GM19468 (cell line): ENCODE results near the gene MED26.
"Not testable (repeated sequence)": the region's sequence is repeated elsewhere in the genome, so short reads cannot be mapped to it uniquely, and the experiment has no call there.

ENCODE experiments used
- ATAC-seq: cut with Tn5 transposase; IDR thresholded peaks from one replicate; pipeline ENCODE4 v1.9.1; 2021; ENCODE audit warnings: mild to moderate bottlenecking, moderate library complexity, moderate number of reproducible peaks; ENCODE audit not compliant: unreplicated experiment; ENCODE audit errors: extremely low read depth

The MED26 gene

DNA sequence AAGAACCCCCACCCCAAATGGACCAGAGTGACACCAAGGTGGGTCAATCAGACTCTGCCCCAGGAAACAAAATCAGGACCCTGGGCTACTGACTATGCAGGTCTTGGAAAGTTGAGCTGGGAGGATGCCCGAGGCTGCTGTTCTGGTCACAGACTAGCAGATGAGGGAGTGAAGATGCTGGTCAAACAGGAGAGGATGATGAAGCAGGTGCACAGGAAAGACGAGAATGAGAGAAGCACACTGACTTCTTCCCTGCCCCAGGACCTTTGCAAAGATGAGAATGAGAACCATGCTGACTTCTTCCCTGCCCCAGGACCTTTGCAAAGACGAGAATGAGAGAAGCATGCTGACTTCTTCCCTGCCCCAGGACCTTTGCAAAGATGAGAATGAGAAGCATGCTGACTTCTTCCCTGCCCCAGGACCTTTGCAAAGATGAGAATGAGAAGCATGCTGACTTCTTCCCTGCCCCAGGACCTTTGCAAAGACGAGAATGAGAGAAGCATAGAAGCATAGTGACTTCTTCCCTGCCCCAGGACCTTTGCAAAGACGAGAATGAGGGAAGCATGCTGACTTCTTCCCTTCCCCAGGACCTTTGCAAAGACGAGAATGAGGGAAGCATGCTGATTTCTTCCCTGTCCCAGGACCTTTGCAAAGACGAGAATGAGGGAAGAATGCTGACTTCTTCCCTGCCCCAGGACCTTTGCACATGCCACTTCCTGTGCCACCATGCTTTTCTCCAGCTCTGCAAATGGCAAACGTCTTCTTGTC, 23.6 kb upstream of the MED26 start:
- ATAC-seq, result not testable (repeated sequence)

DNA sequence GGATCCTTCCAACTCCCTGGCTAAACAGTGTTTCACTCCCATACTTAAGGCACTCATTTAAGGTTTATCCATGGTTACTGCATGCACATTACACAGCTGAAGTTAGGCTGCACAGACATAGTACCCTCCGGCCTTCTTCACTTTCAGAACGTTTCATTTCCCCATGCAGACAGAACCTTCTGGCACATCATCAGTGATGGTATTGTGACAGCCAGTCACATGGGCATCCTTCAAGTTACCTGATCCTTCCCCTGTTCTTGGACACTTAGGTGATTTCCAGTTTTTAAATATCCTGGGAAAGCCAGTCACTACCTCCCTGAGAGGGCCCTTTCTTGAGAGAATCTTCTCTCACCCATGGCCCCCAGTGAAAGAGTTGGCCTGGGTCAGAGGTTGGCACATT, 22.8 kb upstream of the MED26 start:
- ATAC-seq, result no peak

DNA sequence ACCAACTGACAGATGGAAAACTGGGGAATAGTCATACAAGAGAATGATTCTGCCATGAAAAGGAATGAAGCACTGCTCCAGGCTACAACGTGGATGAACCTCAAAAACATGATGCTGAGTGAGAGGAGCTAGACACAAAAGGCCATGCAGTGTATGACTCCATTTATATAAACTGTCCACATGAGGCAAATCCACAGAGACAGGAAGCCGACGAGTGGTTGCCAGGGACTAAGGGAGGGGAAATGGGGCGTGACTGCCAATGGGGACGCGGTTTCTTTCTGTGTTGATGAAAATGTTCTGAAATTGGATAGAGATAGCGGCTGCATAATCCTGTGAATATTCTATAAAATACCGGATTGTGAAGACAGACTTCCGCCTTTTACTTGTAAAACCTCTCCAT, 21.7 kb upstream of the MED26 start:
- no peak for ATAC-seq

DNA sequence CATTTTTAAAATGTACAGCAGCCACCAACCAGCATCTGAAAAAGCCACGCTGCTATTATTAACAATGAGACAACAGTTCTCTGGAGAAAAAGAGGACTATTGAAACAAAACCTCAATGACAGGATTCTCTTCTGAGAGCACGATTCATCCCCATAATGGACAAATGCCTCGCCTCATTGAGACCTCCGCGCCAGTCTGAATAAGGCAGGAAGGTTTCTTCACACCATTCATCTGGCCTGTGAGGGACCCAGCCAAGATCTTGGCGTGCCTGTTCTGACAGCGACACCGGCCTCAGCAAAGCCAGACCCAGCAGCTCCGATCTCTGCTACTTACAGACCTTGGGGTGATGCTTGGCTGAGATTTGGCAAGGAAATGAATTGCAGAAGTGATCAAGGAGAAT, 17.1 kb upstream of the MED26 start:
- ATAC-seq, result no peak

DNA sequence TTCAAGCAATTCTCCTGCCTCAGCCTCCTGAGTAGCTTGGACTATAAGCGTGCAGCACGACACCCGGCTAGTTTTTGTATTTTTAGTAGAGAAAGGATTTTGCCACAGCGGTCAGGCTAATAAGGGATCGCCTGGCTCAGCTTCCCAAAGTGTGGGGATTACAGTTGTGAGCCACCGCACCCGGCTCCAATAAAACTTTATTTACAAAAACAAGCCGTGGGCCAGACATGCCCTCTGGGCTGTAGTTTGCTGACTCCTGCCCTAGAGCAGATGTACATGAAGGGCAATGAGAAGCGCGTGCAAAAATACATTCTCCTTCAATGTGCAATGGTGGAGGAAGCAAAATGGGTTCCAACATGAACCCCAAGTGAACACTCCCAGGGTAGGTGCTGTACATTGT, 13.7 kb upstream of the MED26 start:
- ATAC-seq, result no peak

DNA sequence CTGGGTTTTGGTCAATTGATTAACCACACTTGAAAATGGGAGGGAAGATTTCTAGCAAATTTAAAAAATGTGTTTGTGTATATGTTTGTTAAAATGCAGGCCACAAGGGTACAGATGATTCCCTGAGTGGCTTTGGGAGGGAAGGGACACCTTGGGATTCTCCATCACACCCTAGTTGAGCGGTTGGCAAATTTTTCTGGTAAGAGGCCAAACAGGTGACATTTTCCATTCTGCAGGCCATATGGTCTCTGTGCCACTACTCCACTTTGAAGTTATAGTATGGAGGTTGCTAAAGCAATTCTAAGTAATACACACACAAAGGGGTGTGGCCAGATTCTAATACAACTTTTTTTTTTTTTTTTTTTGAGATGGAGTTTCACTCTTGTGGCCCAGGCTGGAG, 12.9 kb upstream of the MED26 start:
- ATAC-seq, result no peak

DNA sequence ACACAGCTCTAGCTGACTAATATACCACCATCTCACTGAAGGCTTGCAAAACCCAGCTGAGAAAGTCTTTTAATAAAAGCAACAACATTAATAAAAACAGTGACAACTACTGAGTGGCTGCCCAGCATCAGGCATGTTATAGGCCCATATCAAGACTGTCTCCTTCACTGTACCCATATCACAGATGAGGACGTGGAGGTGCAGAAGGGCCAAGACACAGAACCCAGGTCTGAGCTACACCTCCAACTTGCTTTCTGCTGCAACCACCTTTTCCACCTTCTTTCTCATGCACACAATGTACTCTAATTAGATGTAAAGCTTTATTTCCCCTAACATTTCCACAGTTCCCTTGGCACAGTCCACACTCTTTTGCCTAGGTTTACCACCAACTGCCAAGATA, 10.7 kb upstream of the MED26 start:
- no peak for ATAC-seq

DNA sequence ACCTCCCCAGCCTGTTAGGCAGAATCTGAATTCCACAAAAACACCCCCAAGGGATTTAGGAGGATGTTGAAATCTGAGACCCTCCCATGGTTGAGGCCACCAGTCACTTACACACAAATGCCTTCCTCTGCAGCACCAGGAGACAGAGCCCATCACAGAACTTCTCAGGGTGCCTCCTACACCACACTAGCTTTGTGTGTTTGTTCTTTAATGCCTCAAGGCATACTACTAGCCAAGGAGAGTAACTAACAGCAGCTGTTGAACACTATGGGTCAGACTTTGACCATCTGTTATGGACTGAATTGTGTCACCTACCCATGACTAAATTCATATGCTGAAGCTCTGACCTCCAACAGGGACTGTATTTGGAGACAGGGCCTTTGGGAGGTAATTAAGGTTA, 9.5 kb upstream of the MED26 start:
- ATAC-seq, result no peak

DNA sequence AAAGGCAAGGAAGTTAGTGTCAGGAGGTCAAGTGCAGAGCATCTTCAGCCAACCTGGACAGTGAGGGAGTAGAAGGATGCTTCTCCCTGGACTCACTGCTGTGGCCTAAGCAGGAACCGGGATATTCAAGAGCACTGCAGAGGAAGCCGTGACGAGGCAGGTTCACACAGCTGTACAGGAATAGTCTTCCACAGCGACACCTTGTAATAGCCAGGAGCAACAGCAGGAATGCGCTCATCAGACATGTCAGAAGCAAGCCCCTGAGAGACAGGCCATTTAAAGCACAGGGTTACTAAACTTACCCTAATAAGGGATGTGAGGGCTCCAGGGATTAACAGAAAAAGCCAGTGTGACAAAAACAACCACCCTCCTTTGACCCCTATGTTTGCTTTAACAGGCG, 3.5 kb upstream of the MED26 start:
- no peak for ATAC-seq

DNA sequence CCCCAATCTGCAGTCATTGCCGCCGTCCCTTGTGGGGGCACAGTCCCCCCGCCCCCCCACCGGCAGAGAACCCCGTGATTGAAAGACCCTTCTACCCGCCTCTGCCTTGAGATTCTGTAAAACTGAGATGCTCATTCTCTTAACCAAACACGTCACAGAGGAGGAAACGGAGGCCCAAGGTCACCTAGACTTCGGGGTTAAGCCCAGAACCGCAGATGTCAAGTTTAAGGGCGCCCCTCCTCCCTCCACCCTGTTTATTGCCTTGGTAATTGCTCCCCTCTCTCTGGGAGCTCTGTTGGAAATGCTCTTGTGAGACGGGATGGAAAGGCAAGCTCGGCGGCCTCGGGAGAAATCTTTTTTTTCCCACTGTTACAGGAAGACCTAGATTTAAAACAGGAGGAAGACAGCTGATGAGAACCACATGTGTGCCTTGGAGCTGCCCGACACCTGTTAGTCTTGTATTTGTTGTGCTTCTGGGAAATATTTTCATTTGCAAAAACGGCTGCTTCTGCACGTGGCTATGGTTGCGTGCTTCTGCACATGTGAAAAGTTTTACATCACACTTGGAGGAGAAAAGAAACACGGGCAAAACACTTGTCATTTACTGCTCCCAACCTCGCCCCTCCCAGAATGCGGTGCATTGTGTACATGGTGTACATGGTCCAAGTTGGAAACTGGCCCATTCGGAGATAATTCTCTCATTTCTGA, 1.1 kb upstream of the MED26 start:
- ATAC-seq, result no peak

DNA sequence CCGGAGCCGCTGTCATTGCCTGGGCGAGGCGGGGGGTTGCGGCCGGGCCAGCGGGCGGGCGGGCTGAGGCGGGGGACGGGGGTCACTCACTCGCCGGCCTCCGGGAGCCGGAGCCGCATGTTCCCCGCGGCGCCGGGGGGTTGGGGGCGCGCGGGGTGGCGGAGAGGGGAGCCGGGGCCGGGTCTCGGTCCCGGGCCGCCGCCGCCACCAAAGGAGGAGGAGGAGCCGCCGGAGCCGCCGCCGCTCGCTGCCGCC, 149 bp downstream of the MED26 start:
- ATAC-seq, result no peak

DNA sequence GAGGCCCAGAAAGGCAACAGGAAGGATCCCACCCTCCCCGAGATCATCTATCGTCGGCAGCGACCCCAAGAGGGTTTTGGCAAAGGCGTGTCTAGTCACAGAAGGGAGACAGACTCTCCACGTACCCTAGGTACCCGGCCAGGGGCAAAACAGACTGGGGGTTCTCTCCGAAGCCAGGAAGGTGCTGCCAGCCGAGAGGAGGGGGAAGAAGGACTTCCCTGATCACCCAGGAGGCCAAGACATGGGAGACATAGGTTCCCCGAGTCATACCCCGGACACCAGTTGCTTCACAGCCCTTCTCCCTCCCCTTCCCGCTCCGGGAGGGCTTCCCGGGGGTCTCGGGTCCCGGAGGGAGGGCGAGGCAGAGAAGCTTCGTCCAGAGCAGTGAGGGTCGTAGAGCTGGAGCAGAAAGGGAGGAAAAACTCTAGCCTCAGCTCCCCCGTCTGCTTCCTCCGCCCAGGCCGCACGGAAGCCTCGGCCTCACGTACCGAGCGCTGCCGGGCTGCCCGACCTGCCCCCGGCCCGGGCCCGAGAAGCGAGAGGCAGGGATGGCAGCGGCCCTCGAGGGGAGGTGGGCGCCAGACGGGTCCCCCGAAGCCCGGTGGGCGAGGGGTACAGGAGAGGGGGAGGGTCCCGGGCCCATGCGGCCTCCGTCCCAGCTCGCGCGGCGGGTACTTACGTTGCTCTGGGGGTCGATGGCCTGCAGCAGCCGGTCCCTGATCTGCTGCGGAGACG, 644 bp downstream of the MED26 start:
- no peak for ATAC-seq

DNA sequence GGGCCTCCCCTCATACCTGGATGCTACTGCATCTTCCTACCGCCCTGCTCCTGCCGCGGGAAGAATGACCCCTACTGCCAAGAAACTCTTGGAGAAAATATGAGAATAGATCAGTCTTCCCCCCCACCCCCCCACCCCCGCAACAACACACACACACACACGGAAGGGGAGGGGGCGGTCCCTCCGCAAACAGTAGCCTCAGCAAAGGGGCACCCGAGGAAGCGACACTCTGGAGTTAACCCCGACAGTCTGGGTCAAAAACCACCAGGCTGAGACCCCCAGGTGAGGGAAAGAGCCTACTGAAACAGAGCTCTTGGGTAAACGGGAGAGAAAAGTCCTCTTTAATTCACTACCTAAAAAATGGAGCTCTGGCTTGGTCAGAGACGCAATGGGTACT, 1.2 kb downstream of the MED26 start:
- no peak for ATAC-seq

DNA sequence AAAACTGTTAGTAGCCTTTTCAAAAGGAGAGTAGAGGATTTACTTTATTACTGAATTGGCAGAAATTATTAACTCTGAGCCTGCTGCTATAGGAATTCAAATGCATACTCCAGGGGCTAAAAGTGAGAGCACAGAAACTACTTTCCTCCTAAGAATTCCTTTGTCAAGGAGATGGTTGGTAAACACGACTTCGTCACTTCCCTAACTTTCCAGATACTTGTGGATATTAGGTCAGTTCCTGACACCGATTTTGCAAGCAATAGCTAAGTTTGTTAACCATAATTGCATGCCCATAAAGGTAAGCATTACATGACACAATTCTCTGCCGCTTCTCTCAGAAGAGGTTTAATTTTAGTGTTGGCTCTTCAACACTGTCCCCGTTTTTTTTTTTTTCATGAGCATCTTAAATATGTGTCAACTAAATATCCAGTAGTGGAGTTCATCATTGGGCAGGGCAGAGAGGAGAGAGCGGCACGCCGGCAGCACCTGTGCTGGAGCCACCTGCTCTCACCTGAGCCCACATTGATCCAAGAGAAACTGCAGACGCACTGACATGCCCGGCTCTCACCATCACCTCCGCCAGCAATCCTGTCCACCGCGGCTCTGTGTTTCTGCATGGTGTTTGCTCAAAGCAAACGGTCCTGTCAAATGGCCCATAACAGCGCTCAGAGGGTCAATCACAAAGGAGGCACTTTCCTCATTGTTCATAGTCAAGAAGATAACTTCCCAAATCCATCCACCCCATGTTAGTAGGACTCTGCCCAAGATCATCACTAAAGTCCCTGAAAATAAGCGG, 2.6 kb downstream of the MED26 start:
- ATAC-seq, result no peak

DNA sequence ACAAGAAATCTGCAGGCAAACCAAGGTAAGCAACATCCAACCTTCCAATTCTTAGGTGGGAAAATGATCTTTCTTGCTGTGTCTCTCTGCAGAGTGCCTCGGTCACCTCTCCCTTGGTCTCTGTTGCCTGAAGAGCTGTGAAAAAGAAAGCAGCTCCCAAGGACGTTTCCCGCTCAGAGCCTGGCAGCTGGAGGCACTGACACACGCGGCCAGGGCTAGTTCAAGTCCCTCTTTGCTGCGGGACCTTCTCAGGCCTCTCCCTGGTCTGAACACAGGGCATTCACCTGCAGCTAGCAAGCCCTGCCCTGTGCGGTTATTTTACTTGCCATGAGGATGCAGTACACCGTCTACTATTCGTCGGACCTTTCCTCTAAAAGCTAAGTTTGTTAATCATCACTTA, 3.8 kb downstream of the MED26 start:
- ATAC-seq, result no peak

DNA sequence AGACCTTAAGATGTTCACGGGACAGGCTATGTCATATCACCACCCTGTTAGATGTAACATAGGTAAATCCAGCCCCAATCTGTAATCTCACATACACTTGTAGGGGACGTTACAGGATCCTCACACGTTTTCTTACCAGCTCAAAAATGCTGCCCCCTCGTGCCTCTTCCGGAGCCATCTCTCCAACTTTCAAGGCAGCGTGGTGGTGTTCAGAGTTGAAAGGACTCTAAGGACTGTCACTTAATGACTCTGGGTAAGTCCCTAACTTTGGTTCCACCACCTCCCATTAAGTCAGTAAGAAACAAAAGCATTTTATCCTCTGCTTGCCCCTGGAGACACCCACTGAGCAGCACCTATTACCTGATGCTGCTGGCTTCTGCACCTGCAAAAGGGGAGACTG, 4.4 kb downstream of the MED26 start:
- ATAC-seq, result no peak

DNA sequence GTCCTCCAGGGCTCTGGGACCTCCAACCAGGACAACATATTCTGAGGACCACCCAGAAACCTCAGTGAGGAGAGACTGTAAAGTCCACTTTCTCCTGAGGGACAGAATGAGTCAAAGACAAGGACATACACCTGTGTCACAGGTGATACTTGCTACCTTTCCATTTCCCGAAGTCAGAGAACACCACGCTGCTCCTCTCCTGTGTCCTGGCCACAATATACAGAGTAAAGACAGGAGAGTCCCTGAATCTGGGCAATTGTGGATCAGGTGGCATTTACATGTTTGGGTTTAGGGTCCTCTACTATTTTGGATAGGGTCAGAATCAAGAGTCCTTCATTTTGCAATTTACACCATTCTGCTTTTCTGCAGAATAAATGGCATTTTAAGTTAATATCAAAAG, 4.9 kb downstream of the MED26 start:
- no peak for ATAC-seq

DNA sequence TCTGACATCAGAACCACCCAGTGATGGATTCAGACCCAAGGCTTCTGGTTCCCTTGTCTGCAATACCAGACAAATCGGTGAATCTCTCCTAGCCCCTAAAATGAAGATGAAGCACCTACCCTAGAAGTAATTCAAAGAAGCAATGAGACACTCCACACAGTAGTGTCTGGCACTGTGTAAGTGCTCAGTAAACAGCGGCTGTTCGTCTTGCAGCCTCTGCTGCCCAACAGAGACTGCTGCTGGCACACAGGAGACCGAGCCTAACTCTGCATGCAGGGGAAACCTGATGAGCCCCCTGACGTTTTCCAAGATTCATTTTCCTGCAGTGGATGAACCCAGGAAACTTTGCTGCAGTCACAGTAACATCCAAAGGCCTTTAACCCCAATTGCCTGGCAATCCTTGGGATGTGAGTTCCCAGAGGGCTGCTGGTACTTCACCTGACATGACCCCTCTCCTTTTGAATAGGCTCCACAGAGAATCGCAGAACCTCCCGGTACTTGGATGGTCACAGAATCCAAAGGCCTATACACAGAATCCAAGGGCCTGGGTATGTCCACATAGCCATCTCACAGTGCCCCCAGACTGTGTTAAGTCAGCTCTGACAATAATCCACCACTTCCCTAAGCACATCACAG, 6.7 kb downstream of the MED26 start:
- no peak for ATAC-seq

DNA sequence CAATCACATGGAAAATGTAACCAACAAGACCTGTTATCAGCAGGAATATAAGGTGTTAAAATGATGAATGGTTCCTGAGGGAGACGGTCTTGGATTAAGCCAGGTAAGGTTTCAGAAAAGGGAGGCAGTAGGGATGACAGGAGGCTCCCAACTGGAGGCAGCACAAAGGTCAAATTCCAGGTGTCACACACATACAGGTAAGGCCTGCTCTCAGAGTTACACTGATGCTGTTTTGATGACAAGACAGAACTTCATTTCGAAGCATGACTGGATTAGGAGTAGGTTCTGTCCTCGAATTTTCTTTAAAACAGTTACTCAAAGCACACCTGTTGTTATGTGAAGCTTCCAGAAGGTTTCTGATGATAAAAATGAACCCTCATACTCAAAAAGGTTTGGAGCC, 7.4 kb downstream of the MED26 start:
- no peak for ATAC-seq

DNA sequence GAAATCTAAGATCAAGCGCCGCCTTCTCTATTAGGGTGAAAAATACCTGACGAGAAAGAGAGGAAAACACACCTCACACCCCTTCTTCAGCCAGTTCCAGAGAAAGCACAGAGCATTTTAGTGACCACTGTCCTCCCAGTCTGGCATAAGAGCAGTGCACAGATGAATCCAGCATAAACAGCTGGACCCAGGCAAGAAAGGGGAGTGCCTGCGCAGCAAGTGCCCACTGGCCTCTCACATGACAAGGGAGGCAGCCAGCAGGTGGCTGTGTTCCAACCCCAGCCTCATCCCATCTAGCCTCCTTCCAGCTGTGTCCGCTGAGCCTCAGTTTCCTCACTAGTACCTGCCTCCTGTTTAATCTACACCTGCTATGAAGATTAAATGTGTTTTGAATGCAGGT, 8.0 kb downstream of the MED26 start:
- ATAC-seq, result no peak
